SK-N-SH (cell line): ENCODE results near the gene GALNT1. TPM values are rescaled to one million over a fixed set of nuclear protein-coding genes. Genes with fewer than 3 reads are reported as not detected.

Experiments
- CTCF ChIA-PET: fragments of 300-600, 350-600 bp; formaldehyde crosslinking; extraction: SDS; loops from one replicate; lab custom pipeline; 2021; lab: Yijun Ruan, JAX
- POLR2A ChIA-PET: fragments of 350-600 bp; sonication (Branson Sonifier 250); formaldehyde crosslinking; extraction: SDS; loops from one replicate; lab custom pipeline; 2020; ENCODE audit warnings: antibody characterized with exemption, inconsistent platforms; lab: Yijun Ruan, JAX
- DNase-seq: peaks from one replicate; pipeline ENCODE4 v3.0.0; 2012
- H2AFZ ChIP-seq: fragments of 200-600 bp; sonication (generic); 2 replicates; pipeline ENCODE4 v1.8.1; 2016; ENCODE audit warnings: antibody characterized with exemption, mild to moderate bottlenecking, low read depth
- H3F3A ChIP-seq: fragments of 200-600 bp; sonication (generic); replicated peaks from 2 replicates; pipeline ENCODE3; 2016; ENCODE audit warnings: antibody characterized with exemption, mild to moderate bottlenecking; ENCODE audit not compliant: insufficient read depth
- H3K27ac ChIP-seq, 2 experiments: fragments of 200-500 bp in 1 of 2; fragments of 200-600 bp in 1 of 2; sonication (Bioruptor generic) in 1 of 2; sonication (generic), shearing (Covaris generic) in 1 of 2; 2 replicates each; pipeline versions ENCODE4 v1.5.1 to v1.6.1; 2014 to 2016; ENCODE audit warnings: low read depth in 2 of 2, inconsistent platforms in 1 of 2, low read length in 1 of 2, mild to moderate bottlenecking in 1 of 2, mixed read lengths in 1 of 2
- H3K27me3 ChIP-seq: fragments of 200-600 bp; sonication (generic), shearing (Covaris generic); 2 replicates; pipeline ENCODE4 v1.6.1; 2016; ENCODE audit warnings: mixed run types; ENCODE audit not compliant: insufficient read depth
- H3K36me3 ChIP-seq, 2 experiments: fragments of 200-500 bp in 1 of 2; fragments of 200-600 bp in 1 of 2; sonication (Bioruptor generic) in 1 of 2; sonication (generic) in 1 of 2; replicated peaks in 1 of 2; 2 replicates each; pipeline versions ENCODE3 to v1.5.1; 2014 to 2016; ENCODE audit warnings: low read length in 1 of 2, mild to moderate bottlenecking in 1 of 2; ENCODE audit not compliant: insufficient read depth in 2 of 2, control insufficient read depth in 1 of 2
- H3K4me1 ChIP-seq, 2 experiments: fragments of 200-500 bp in 1 of 2; fragments of 200-600 bp in 1 of 2; sonication (Bioruptor generic) in 1 of 2; sonication (generic), shearing (Covaris generic) in 1 of 2; 2 replicates each; pipeline versions ENCODE4 v1.5.1 to v1.6.1; 2014 to 2016; ENCODE audit warnings: low read depth in 1 of 2, low read length in 1 of 2, mixed run types in 1 of 2; ENCODE audit not compliant: insufficient read depth in 2 of 2, control insufficient read depth in 1 of 2
- H3K4me2 ChIP-seq: fragments of 200-600 bp; sonication (generic), shearing (Covaris generic); 2 replicates; pipeline ENCODE4 v1.6.1; 2017; ENCODE audit warnings: mixed run types
- H3K4me3 ChIP-seq, 2 experiments: fragments of 200-500 bp in 1 of 2; fragments of 200-600 bp in 1 of 2; sonication (Bioruptor generic) in 1 of 2; sonication (generic), shearing (Covaris generic) in 1 of 2; 2 replicates each; pipeline versions ENCODE4 v1.5.1 to v1.8.1; 2014 to 2016; ENCODE audit warnings: low read depth in 2 of 2, inconsistent platforms in 1 of 2, low read length in 1 of 2, mild to moderate bottlenecking in 1 of 2, mixed read lengths in 1 of 2, moderate library complexity in 1 of 2
- H3K79me2 ChIP-seq: fragments of 200-600 bp; sonication (generic); 2 replicates; pipeline ENCODE4 v1.8.1; 2017; ENCODE audit warnings: mild to moderate bottlenecking; ENCODE audit not compliant: insufficient read depth
- H3K9ac ChIP-seq: fragments of 200-600 bp; sonication (generic); 2 replicates; pipeline ENCODE4 v1.6.1; 2017; ENCODE audit warnings: mixed run types
- H3K9me2 ChIP-seq: fragments of 200-600 bp; sonication (generic); 2 replicates; pipeline ENCODE4 v1.6.1; 2017; ENCODE audit warnings: mixed run types
- H3K9me3 ChIP-seq: fragments of 200-600 bp; sonication (generic); 2 replicates; pipeline ENCODE4 v1.6.1; 2017; ENCODE audit warnings: mixed run types, mild to moderate bottlenecking, moderate library complexity
- H4K20me1 ChIP-seq: fragments of 200-600 bp; sonication (generic); 2 replicates; pipeline ENCODE4 v1.6.1; 2017; ENCODE audit warnings: mild to moderate bottlenecking, mixed run types; ENCODE audit not compliant: insufficient read depth
- EZH2phosphoT487 ChIP-seq: fragments of 200-600 bp; sonication (generic); IDR thresholded peaks from 2 replicates; pipeline ENCODE4 v1.6.1; 2017; ENCODE audit warnings: low read depth, mixed run types, mild to moderate bottlenecking, antibody characterized with exemption, moderate library complexity, borderline replicate concordance
- GATA2 ChIP-seq: sonication (generic); formaldehyde crosslinking; IDR thresholded peaks from 2 replicates; pipeline ENCODE4 v1.5.0; 2020; ENCODE audit warnings: mild to moderate bottlenecking, missing genetic modification reagents
- IRF3 ChIP-seq: fragments of 150-350 bp; IDR thresholded peaks from 2 replicates; pipeline ENCODE4 v1.6.1; 2016; ENCODE audit warnings: mild to moderate bottlenecking, low read depth, low read length
- JUND ChIP-seq: IDR thresholded peaks from 2 replicates; pipeline ENCODE4 v1.4.0; 2012
- REST ChIP-seq: IDR thresholded peaks from 2 replicates; pipeline ENCODE4 v1.6.1; 2012; ENCODE audit warnings: mild to moderate bottlenecking, low read depth, low read length, moderate library complexity
- RXRA ChIP-seq: IDR thresholded peaks from 2 replicates; pipeline ENCODE4 v1.4.0; 2012; ENCODE audit warnings: low read depth, mild to moderate bottlenecking, borderline replicate concordance
- SIN3A ChIP-seq: IDR thresholded peaks from 2 replicates; pipeline ENCODE4 v1.6.1; 2012; ENCODE audit warnings: low read depth, mild to moderate bottlenecking, low read length, moderate library complexity, borderline replicate concordance
- SMC3 ChIP-seq: IDR thresholded peaks from 2 replicates; pipeline ENCODE4 v1.6.1; 2012; ENCODE audit warnings: low read depth, low read length, improper control_type of control experiment
- TCF12 ChIP-seq: IDR thresholded peaks from 2 replicates; pipeline ENCODE4 v1.4.0; 2012
- USF1 ChIP-seq: IDR thresholded peaks from 2 replicates; pipeline ENCODE4 v1.4.0; 2012; ENCODE audit warnings: low read depth, borderline replicate concordance
- YY1 ChIP-seq: IDR thresholded peaks from 2 replicates; pipeline ENCODE4 v1.4.0; 2012; ENCODE audit warnings: low read depth, mild to moderate bottlenecking
- WGBS: methylation state at CpG from one replicate; pipeline ENCODE4 v1.1.6; 2017; ENCODE audit warnings: low lambda C conversion rate; 5-methylcytosine and 5-hydroxymethylcytosine counted together
- polyA plus RNA-seq, 3 experiments: library from polyadenylated mRNA; depleted of rRNA; stranded (reverse); fragments of >200 nt; gene quantifications; 2 replicates each; pipeline ENCODE4 v1.2.3, GENCODE V29; 2012

The GALNT1 gene
- polyA plus RNA-seq, 1 of the 3 experiments (the other 2 are of a cell fraction) = 15.7 TPM

- no peaks in the 10 kb centered on the region for H3K9me2 ChIP-seq
- ChIA-PET CTCF (interaction anchor here (1.9 kb wide), 1 partner anchor 232 kb away, joined by 5 read pairs; no protein-coding TSS in a partner anchor), POLR2A (no interaction called here)
- H3K27ac ChIP-seq = peak overlapping the region in 1 of 2 experiments; percentile 28; a peak in 1 of 4 replicates
- H3K9ac ChIP-seq = no peak overlapping the region
- DNase-seq = no peak
- H3K4me2 ChIP-seq = no peak overlapping the region
- H4K20me1 ChIP-seq = peaks cover 6% of the 10 kb centered on the region; the same call in 1 of the 2 replicates
- peaks cover 0 to 24% of the 10 kb centered on the region in 2 experiments; a peak in 3 of 4 replicates for H3K4me1 ChIP-seq
- WGBS = 93% methylated on average over 1 of the region's 1 CpG
- H3K27me3 ChIP-seq = no peaks in the 10 kb centered on the region
- no peaks in the 10 kb centered on the region for H3F3A ChIP-seq
- no peak overlapping the region for H3K4me3 ChIP-seq
- H2AFZ ChIP-seq = no peak overlapping the region
- H3K9me3 ChIP-seq = no peaks in the 10 kb centered on the region
- TF ChIP-seq SIN3A (no peak), JUND (no peak), EZH2phosphoT487 (no peak)
- no peaks in the 10 kb centered on the region for H3K36me3 ChIP-seq
- peaks cover 51% of the 10 kb centered on the region for H3K79me2 ChIP-seq
Observed at GRCh38 chr18:35617865-35618264, 36.3 kb downstream of the GALNT1 start.

GRCh38 chr18:35618289-35618688 lies 36.7 kb downstream of the GALNT1 start:
- Histone ChIP-seq H3K9me2 (no peaks in the 10 kb centered on the region), H3K4me1 (peaks cover 0 to 24% of the 10 kb centered on the region in 2 experiments; a peak in 3 of 4 replicates), H4K20me1 (peaks cover 6% of the 10 kb centered on the region; the same call in 1 of the 2 replicates), H3K36me3 (no peaks in the 10 kb centered on the region), H3K27ac (peak overlapping the region in 1 of 2 experiments; percentile 67; a peak in 2 of 4 replicates), H3K9ac (no peak overlapping the region), H3K79me2 (peaks cover 51% of the 10 kb centered on the region), H3K4me3 (no peak overlapping the region), H3K9me3 (no peaks in the 10 kb centered on the region), H2AFZ (no peak overlapping the region), H3F3A (no peaks in the 10 kb centered on the region), H3K4me2 (no peak overlapping the region), H3K27me3 (no peaks in the 10 kb centered on the region)
- CTCF ChIA-PET = interaction anchor here (0.5 to 1.9 kb wide), 3 partner anchors 232 to 1300 kb away, joined by 3 to 5 read pairs (median 4); no protein-coding TSS in a partner anchor
- no peak for TF ChIP-seq REST
- TF ChIP-seq YY1 = no peak
- 0 out of 2 replicates have a peak, but pooled peaks have one; percentile 5 for TF ChIP-seq GATA2 (CRISPR knock-in tag)
- TF ChIP-seq SMC3 = no peak
- no peak for TF ChIP-seq EZH2phosphoT487
- TF ChIP-seq USF1 = no peak
- TF ChIP-seq IRF3 = no peak
- no peak for TF ChIP-seq RXRA
- peak; percentile 25; the same call in 1 of the 2 replicates for TF ChIP-seq TCF12
- no peak for DNase-seq
- POLR2A ChIA-PET = no interaction called here
